ENCODE results near the gene HTRA3.

DNA sequence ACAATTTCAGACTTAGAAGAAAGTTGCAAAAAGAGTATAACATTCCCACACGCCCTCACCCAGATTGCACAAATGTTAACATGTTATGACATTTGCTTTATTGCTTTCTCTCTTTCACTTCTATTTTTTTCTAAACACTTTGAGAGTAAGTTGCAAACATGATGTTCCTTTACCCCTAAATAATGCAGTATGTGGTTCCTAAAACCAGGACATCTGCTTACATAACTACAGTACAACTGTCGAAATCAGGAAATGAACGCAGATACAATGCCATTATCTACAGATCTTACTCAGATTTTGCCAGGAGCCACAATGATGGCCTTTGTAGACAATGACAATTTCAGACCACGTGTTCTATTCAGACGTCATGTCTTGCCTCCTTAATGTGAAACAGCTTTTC is 48.1 kb upstream of the HTRA3 start:
- TF ChIP-seq POLR2A (IDR thresholded peaks at IDR 0.05; ENCODE audit: low read depth, low read length) (no peak), FOS (IDR thresholded peaks at IDR 0.05; ENCODE audit: low read depth, low read length) (no peak), MXI1 (IDR thresholded peaks at IDR 0.05; ENCODE audit: borderline replicate concordance, low read depth, low read length) (no peak), CHD1 (IDR thresholded peaks at IDR 0.05; ENCODE audit: low read depth, low read length) (no peak), RFX5 (IDR thresholded peaks at IDR 0.05; ENCODE audit: low read depth, low read length) (no peak), BHLHE40 (IDR thresholded peaks at IDR 0.05; ENCODE audit: low read depth, low read length) (no peak), RAD21 (IDR thresholded peaks at IDR 0.05; ENCODE audit: low read length) (no peak), SMC3 (IDR thresholded peaks at IDR 0.05; ENCODE audit: low read depth, low read length) (no peak), RCOR1 (IDR thresholded peaks at IDR 0.05; ENCODE audit: insufficient replicate concordance, low read length) (no peak), NFE2L2 (IDR thresholded peaks at IDR 0.05; ENCODE audit: low read depth, low read length) (no peak)
- TF ChIP-seq, protein P1, sequence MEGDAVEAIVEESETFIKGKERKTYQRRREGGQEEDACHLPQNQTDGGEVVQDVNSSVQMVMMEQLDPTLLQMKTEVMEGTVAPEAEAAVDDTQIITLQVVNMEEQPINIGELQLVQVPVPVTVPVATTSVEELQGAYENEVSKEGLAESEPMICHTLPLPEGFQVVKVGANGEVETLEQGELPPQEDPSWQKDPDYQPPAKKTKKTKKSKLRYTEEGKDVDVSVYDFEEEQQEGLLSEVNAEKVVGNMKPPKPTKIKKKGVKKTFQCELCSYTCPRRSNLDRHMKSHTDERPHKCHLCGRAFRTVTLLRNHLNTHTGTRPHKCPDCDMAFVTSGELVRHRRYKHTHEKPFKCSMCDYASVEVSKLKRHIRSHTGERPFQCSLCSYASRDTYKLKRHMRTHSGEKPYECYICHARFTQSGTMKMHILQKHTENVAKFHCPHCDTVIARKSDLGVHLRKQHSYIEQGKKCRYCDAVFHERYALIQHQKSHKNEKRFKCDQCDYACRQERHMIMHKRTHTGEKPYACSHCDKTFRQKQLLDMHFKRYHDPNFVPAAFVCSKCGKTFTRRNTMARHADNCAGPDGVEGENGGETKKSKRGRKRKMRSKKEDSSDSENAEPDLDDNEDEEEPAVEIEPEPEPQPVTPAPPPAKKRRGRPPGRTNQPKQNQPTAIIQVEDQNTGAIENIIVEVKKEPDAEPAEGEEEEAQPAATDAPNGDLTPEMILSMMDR (conservative IDR thresholded peaks at IDR 0.05; ENCODE audit: low read depth, low read length), result no peak

All from IMR-90 (cell line).